ENCODE results near the gene NYAP2.

Gene NYAP2

GRCh38 chr2:225488743-225489142, 89.2 kb downstream of the NYAP2 start:
- DNase-seq, result no peak

- DNase-seq, result no peak
Measured at GRCh38 chr2:225493420-225494099, 94.0 kb downstream of the NYAP2 start.

- no peak for DNase-seq
Measured at GRCh38 chr2:225494100-225494459, 94.6 kb downstream of the NYAP2 start.

- no peak for DNase-seq
Measured at GRCh38 chr2:225495706-225496105, 96.2 kb downstream of the NYAP2 start.

- DNase-seq, result no peak
Measured at GRCh38 chr2:225496568-225496967, 97.1 kb downstream of the NYAP2 start.

GRCh38 chr2:225497166-225497565, 97.7 kb downstream of the NYAP2 start:
- no peak for DNase-seq

- DNase-seq, result no peak
Measured at GRCh38 chr2:225501022-225501421, 101.5 kb downstream of the NYAP2 start.

GRCh38 chr2:225502971-225503370, 103.5 kb downstream of the NYAP2 start:
- DNase-seq, result no peak

GRCh38 chr2:225510796-225511195, 111.3 kb downstream of the NYAP2 start:
- no peak for DNase-seq

GRCh38 chr2:225512469-225512868, 113.0 kb downstream of the NYAP2 start:
- no peak for DNase-seq

- no peak for DNase-seq
Measured at GRCh38 chr2:225512876-225513540, 113.5 kb downstream of the NYAP2 start.

- no peak for DNase-seq
Measured at GRCh38 chr2:225515033-225515432, 115.5 kb downstream of the NYAP2 start.

GRCh38 chr2:225526760-225527390, 127.4 kb downstream of the NYAP2 start:
- no peak for DNase-seq

GRCh38 chr2:225531559-225531958, 132.0 kb downstream of the NYAP2 start:
- DNase-seq, result no peak

GRCh38 chr2:225532096-225532495, 132.6 kb downstream of the NYAP2 start:
- no peak for DNase-seq

GRCh38 chr2:225534037-225534436, 134.5 kb downstream of the NYAP2 start:
- DNase-seq, result no peak

- no peak for DNase-seq
Measured at GRCh38 chr2:225534697-225535096, 135.2 kb downstream of the NYAP2 start.

- DNase-seq, result no peak
Measured at GRCh38 chr2:225536036-225536435, 136.5 kb downstream of the NYAP2 start.

GRCh38 chr2:225543626-225544025, 144.1 kb downstream of the NYAP2 start:
- no peak for DNase-seq

GRCh38 chr2:225556461-225556860, 157.0 kb downstream of the NYAP2 start:
- DNase-seq, result no peak

- no peak for DNase-seq
Measured at GRCh38 chr2:225558399-225559071, 159.0 kb downstream of the NYAP2 start.

GRCh38 chr2:225559072-225559415, 159.5 kb downstream of the NYAP2 start:
- no peak for DNase-seq

GRCh38 chr2:225566798-225567197, 167.3 kb downstream of the NYAP2 start:
- no peak for DNase-seq

GRCh38 chr2:225569995-225570394, 170.5 kb downstream of the NYAP2 start:
- no peak for DNase-seq

Measured in activated effector memory CD4-positive, alpha-beta T cell treated with Interleukin-2 at 50 U/mL for 16 hours (primary cell).